GM12892 (cell line): Measurements from ENCODE around the gene FKBP6.
"Not testable (repeated sequence)": the region's sequence is repeated elsewhere in the genome, so short reads cannot be mapped to it uniquely, and the experiment has no call there.

Source experiments
- POLR2A ChIP-seq: IDR thresholded peaks from 2 replicates; pipeline ENCODE4 v1.6.1; 2011; ENCODE audit warnings: low read depth, low read length, control low read depth
- TAF1 ChIP-seq: IDR thresholded peaks from 2 replicates; pipeline ENCODE4 v1.6.1; 2011; ENCODE audit warnings: low read depth, mild to moderate bottlenecking, control low read depth, low read length, borderline replicate concordance

DNA sequence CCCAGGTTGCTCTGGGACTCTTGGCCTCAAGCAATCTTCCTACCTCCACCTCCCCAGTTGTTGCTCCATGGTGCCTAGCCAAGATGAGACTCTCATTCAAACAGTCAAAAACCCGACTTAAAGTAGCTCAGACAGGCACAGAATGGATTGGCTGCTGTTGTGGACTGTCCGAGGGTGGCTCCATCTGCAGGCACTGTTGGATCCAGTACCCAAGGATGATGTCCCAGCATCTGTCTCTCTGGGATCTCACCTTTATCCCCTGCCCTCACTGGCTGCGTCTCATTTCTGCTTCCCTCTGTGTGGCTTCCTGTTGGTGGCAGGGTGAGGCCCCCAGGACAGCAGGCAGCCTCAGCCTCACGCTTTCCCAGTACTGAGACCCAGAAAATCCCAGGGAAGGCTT is 48.3 kb downstream of the FKBP6 start:
- not testable (repeated sequence) for TF ChIP-seq TAF1, POLR2A
